AG08395 (cell line): ENCODE measurements around the gene DTNB.
"Not testable (repeated sequence)": the region's sequence is repeated elsewhere in the genome, so short reads cannot be mapped to it uniquely, and the experiment has no call there.

ENCODE experiments used
- DNase-seq: peaks from one replicate; pipeline ENCODE4 v3.0.0; 2012; ENCODE audit warnings: mixed read lengths, low spot score

The DTNB gene

DNA sequence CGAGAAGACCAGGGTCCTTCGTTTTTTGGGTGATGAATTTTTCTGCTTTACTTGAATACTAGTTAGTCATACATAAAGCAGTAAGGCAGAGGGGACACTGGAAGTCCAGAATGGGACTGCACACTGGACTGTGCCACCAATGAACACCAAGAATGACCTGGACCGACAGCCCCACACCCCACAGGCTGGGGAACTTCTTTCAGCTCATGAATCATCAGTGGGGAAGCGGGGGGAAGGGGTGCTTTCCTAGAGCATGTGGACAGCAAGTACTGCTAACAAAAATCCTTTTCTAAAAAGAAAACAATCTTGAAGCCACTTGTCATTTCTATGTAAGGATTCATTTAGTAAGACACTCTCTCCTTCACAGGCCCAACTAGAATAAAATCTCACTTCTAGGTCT lies 86.0 kb downstream of the DTNB start:
- peak; percentile 47 for DNase-seq

- DNase-seq: peak; percentile 4
These were observed 86.6 kb downstream of the DTNB start for GRCh38 chr2:25586726-25587144.

DNA sequence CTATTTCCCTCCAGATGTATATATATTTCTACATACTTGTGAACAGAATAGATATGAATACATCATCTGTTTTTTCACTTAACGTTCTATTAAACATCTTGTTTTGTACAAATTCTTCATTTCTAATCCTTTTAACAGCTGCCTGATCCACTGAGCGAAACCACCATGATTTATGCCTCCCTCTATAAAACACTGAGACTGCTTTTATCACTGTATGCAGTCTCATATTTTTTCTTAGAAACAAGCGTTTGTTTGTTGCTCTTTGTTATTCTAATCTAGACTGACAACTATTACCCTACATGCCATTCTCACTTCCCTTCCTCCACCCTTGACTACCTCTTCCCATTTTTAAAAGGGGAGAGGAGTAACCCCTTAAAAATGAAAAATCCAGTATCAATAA lies 88.2 kb downstream of the DTNB start:
- DNase-seq: no peak

GRCh38 chr2:25582077-25582830 lies 91.1 kb downstream of the DTNB start:
- no peak for DNase-seq

DNA sequence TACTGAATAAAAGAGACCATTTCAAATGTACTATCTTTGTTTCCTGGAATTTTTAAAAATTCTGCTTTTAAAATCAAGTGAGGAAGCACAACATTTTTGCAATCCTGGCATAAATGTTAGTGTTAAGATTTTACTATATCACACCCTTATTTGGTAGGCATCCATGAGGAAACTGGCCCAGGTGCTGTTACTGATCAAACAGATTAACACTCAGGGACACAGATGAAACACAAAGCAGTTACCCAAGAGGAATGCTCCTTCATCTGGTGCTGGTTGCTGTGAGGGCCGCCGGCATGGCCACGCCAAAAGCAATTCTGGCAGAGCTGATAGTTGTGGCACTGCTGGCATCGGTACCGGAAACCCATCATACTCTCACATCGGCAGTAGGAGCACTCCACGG lies 96.8 kb downstream of the DTNB start:
- no peak for DNase-seq

DNA sequence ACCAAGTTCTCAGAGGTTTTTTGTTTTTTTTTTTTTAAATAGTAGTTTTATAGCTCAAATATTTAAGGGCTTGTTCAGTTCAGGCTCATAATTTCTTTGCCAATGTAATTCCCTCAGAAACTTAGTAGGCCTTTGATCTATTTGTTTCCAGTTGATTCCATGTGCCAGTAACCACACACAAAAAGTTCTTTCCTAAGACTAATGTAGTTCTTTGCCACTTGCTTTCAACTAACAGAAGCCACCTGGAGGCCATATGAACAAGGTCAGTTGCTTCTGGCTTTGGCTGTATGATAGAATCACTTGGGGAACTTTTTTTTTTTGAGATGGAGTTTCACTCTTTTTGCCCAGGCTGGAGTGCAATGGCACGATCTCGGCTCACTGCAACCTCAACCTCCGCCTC lies 100.7 kb downstream of the DTNB start:
- peak; percentile 10 for DNase-seq

GRCh38 chr2:25570161-25570845 lies 103.1 kb downstream of the DTNB start:
- no peak for DNase-seq

- DNase-seq: peak; percentile 65
These were observed 106.0 kb downstream of the DTNB start for GRCh38 chr2:25567406-25567805.

GRCh38 chr2:25566694-25567093 lies 106.7 kb downstream of the DTNB start:
- no peak for DNase-seq

GRCh38 chr2:25566094-25566493 lies 107.3 kb downstream of the DTNB start:
- no peak for DNase-seq

DNA sequence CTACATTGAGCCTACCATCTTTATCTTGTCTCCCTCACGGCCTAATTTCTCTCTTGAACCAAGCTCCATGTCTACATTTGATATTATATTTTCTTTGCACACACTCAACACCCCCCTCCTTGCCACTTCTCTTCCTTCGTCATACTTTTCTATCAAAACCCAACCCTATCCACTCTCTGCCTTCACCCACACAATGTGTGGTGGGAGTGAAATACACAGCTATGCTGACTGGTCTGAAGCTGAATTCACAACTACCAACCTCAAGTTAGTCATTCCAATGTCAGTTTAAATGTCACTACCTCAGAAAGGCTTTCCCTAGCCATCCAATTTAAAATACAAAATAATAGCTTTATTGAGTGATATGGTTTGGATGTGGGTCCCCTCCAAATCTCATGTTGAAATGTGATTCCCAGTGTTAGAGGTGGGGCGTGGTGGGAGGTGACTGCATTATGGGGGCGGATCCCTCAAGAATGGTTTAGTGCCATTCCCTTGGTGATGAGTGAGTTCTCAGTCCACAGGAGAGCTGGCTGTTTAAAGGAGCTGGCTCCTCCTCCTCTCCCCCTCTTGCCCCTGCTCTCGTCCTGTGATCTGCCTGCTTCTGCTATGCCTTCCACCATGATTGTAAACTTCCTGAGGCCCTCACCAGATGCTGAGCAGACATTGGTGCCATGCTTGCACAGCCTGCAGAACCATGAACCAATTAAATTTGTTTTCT lies 112.1 kb downstream of the DTNB start:
- no peak for DNase-seq

DNA sequence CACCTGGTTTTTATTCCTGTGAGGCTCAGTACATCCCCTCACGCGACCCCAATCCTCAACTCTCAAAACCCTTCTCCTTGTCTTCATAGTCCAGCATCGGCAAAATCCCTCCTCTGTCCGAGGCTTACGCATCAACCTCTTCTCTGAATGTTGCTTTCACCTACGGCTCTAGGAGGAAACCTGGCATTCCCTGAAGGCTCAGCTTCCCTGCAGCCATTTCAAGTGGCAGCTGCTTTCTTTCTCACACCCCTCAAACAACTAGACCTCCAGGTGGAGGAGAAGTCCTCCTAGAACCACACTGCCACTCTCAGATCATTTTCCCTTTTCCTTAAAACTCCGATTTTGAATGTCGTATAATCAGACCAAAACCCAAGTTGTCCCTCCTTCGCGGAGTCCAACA lies 114.2 kb downstream of the DTNB start:
- DNase-seq: no peak

GRCh38 chr2:25558262-25558661 lies 115.1 kb downstream of the DTNB start:
- peak; percentile 83 for DNase-seq

- no peak for DNase-seq
These were observed 116.0 kb downstream of the DTNB start for GRCh38 chr2:25557179-25558036.

DNA sequence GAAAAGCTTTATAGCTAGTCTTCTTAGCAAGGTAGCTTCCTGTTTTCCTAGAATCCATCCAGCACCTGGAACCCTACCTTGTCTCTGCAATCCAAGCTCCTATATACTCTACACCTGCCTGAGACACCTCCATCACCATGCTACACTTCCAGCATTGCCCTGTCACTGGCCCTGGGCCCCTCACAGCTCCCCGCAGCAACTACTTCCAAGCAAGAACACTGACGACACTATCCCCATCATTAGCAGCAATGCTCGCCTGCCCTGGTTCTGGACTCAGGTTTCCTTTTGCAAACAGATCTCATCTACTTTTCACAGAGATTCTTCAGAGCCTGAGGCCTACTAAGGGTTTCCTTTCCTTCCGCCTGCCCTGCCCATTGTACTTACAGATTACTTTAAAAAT lies 121.1 kb downstream of the DTNB start:
- DNase-seq: no peak

DNA sequence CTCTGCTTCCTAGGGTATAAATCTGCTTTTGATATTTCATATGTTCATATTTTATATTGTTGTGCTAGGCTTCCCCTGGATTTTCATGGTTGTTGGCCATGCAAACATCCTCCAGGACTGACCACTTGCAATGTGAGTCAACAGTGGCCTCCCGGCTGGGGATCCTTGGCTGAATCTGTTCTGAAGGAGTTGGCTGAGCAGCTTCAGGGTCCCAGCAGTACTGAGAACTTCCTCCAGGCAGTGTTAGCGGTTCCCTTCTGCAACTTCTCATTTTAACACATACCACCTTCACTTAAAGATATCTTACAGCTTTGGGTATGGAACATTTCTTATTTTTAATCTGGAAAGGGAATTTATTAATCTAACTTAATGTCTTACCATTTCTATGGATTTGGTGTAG lies 122.1 kb downstream of the DTNB start:
- no peak for DNase-seq

- DNase-seq: not testable (repeated sequence)
These were observed 123.8 kb downstream of the DTNB start for GRCh38 chr2:25549571-25549970.

GRCh38 chr2:25548601-25549000 lies 124.8 kb downstream of the DTNB start:
- DNase-seq: no peak

DNA sequence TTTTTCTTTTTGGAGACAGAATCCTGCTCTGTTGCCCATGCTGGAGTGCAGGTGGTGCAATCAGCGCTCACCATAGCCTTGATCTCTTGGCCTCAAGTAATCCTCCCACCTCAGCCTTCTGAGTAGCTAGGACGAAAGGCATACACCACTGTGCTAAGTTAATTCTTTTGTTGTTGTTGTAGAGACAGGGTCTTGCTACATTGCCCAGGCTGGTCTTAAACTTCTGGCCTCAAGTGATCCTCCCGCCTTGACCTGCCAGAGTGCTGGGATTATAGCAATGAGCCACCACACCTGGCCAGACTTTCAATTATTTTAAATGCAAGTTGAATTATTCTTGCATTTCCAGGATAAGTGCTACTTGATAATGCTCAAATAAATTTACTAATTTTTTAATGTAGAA lies 126.5 kb downstream of the DTNB start:
- DNase-seq: no peak

DNA sequence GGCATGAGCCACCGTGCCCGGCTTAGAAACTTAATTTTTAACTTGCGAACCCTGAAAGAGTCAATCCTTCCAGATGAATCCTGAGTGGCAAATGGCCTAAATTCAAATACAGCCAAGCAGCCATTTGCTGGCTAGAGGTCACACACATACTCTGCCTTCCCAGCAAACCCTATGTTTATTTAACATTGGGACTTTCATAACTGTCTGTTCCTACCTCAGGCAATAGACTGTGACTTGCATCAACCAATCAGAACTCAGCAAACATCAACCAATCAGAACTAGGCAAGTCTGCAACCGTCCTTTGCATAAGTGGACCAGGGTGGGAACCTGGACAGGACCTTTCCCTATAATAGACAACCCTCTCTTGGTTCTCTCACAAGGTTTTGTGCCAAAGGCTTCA lies 127.5 kb downstream of the DTNB start:
- no peak for DNase-seq

DNA sequence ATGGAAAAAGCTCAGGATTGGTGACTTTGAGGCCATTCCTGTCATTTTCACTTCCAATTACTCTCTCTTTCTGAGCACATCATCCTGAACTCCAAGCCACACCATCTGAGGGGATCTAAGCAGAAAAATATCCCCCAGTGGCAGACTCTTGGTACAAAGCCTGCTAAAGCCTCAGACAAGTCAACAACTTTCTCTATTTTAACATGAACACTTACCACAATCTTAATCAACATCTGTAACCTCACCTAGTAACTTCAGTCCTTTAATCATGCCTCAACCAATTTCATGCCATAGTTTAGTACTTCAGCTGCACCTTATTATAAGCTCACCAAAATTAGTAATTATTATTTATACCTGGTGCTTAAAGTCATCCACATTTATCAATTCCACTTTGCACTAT lies 128.9 kb downstream of the DTNB start:
- no peak for DNase-seq

DNA sequence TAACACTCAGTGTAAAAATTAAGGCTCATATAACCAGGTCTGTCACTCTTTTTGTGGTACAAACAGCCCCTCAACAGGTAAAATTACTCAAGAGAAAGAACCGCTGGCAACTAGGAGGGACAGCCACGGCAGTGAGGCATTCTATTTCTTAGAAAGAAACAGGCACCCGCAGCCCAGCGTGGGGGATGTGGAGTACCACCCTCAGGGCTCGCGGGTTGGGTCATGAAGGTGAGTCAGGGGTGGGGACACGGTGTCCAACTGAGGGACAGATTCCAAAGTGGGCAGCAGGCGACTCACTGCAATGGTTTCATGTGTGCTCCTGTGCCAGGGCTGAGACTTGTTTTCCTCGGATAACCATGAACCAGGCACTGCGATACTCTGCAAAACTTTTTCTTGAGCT lies 129.4 kb downstream of the DTNB start:
- DNase-seq: no peak
